MCF 10A (cell line): ENCODE data around the gene MARVELD1. TPM values are rescaled to one million over a fixed set of nuclear protein-coding genes. Genes with fewer than 3 reads are reported as not detected.

Experiments
- BruUV-seq: library from RNA; stranded (reverse); fragments of 400-500 nt; replicated peaks from 2 replicates; lab custom pipeline; 2021; lab: Mats Ljungman, UMichigan
- CTCF ChIA-PET: fragments of 300-600 bp; sonication (Branson Sonifier 250); formaldehyde crosslinking; extraction: SDS; loops from one replicate; lab custom pipeline; 2021; ENCODE audit warnings: antibody characterized with exemption, inconsistent platforms; lab: Yijun Ruan, JAX
- POLR2A ChIA-PET: fragments of 300-600, 350-650 bp; sonication (Branson Sonifier 250); formaldehyde crosslinking; extraction: SDS; loops from one replicate; lab custom pipeline; 2020; ENCODE audit warnings: antibody characterized with exemption, inconsistent platforms; lab: Yijun Ruan, JAX
- DNase-seq: peaks from one replicate; pipeline ENCODE4 v3.0.0-alpha.2; 2018; ENCODE audit not compliant: unreplicated experiment
- H3K27ac Mint-ChIP-seq: one replicate; pipeline ENCODE4 v1.8.0; 2022; ENCODE audit warnings: mild to moderate bottlenecking, low read depth, mixed read lengths; ENCODE audit not compliant: unreplicated experiment
- H3K27me3 Mint-ChIP-seq: one replicate; pipeline ENCODE4 v1.8.0; 2022; ENCODE audit warnings: mixed read lengths; ENCODE audit not compliant: insufficient read depth, unreplicated experiment
- H3K36me3 Mint-ChIP-seq: one replicate; pipeline ENCODE4 v1.8.0; 2022; ENCODE audit warnings: mild to moderate bottlenecking, moderate library complexity, mixed read lengths; ENCODE audit not compliant: insufficient read depth, unreplicated experiment
- H3K4me1 Mint-ChIP-seq: one replicate; pipeline ENCODE4 v1.8.0; 2022; ENCODE audit warnings: mixed read lengths; ENCODE audit not compliant: insufficient read depth, unreplicated experiment
- H3K4me3 Mint-ChIP-seq: one replicate; pipeline ENCODE4 v1.8.0; 2022; ENCODE audit warnings: mild to moderate bottlenecking, moderate library complexity, mixed read lengths; ENCODE audit not compliant: unreplicated experiment
- H3K9me3 Mint-ChIP-seq: one replicate; pipeline ENCODE4 v1.8.0; 2022; ENCODE audit warnings: mixed read lengths; ENCODE audit not compliant: unreplicated experiment
- CTCF ChIP-seq: fragments of 200-600 bp; IDR thresholded peaks from one replicate; pipeline ENCODE4 v1.8.0; 2022; ENCODE audit warnings: antibody characterized with exemption, mild to moderate bottlenecking; ENCODE audit not compliant: unreplicated experiment
- intact Hi-C: fragments of 100-400 bp; cut with micrococcal nuclease; formaldehyde crosslinking; loops from 2 replicates; pipeline ENCODE4 v1.14.1; 2022
- total RNA-seq: library from RNA; stranded (reverse); gene quantifications from 2 replicates; pipeline ENCODE4 v1.2.3, GENCODE V29; 2022

The MARVELD1 gene
- total RNA-seq, 1 experiment from 2014 or later: 54.9 TPM

GRCh38 chr10:97724341-97724941, 10.9 kb downstream of the MARVELD1 start:
- DNase-seq: peak; percentile 97
- BruUV-seq: no TSS peak
- no peak for TF ChIP-seq CTCF
- intact Hi-C loops: loop anchor here (2.0 kb wide), 1 partner anchor 38 kb away; the partner anchor contains the start of gene AVPI1
- peak overlapping the region; percentile 55 for H3K27ac Mint-ChIP-seq
- H3K9me3 Mint-ChIP-seq: no peaks in the 10 kb centered on the region
- H3K4me3 Mint-ChIP-seq: peak overlapping the region; percentile 19
- no peaks in the 10 kb centered on the region for H3K27me3 Mint-ChIP-seq
- CTCF ChIA-PET: interaction anchor here (0.7 to 15.8 kb wide), 10 partner anchors 8 to 258 kb away, joined by 3 to 847 read pairs (median 4); partner anchors contain the start of genes AVPI1, MARVELD1 and ZFYVE27
- POLR2A ChIA-PET: interaction anchor here (0.6 to 15.6 kb wide), 15 partner anchors 10 to 325 kb away, joined by 3 to 539 read pairs (median 4); partner anchors contain the start of genes ANKRD2, AVPI1, MARVELD1 and PI4K2A
- H3K4me1 Mint-ChIP-seq: peaks cover 39% of the 10 kb centered on the region
- peaks cover 5% of the 10 kb centered on the region for H3K36me3 Mint-ChIP-seq

GRCh38 chr10:97726636-97727178, 13.2 kb downstream of the MARVELD1 start:
- no peaks in the 10 kb centered on the region for H3K9me3 Mint-ChIP-seq
- H3K27me3 Mint-ChIP-seq: no peaks in the 10 kb centered on the region
- ChIA-PET CTCF (interaction anchor here (0.7 to 15.8 kb wide), 7 partner anchors 10 to 719 kb away, joined by 3 to 847 read pairs (median 16); partner anchors contain the start of genes AVPI1, MARVELD1 and ZFYVE27), POLR2A (interaction anchor here (0.5 to 15.6 kb wide), 14 partner anchors 9 to 177 kb away, joined by 3 to 539 read pairs (median 5); partner anchors contain the start of genes AVPI1, MARVELD1 and ZFYVE27)
- peak; percentile 92 for DNase-seq
- peak overlapping the region; percentile 83 for H3K27ac Mint-ChIP-seq
- H3K4me3 Mint-ChIP-seq: peak overlapping the region; percentile 64
- TF ChIP-seq CTCF: no peak
- H3K4me1 Mint-ChIP-seq: peaks cover 30% of the 10 kb centered on the region
- intact Hi-C loops: no loop called here
- BruUV-seq: no TSS peak
- H3K36me3 Mint-ChIP-seq: no peaks in the 10 kb centered on the region

GRCh38 chr10:97729014-97729413, 15.5 kb downstream of the MARVELD1 start:
- intact Hi-C loops: no loop called here
- Mint-ChIP-seq H3K4me3 (no peak overlapping the region), H3K9me3 (no peaks in the 10 kb centered on the region), H3K4me1 (peaks cover 28% of the 10 kb centered on the region), H3K36me3 (no peaks in the 10 kb centered on the region), H3K27me3 (no peaks in the 10 kb centered on the region), H3K27ac (no peak overlapping the region)
- CTCF ChIA-PET: interaction anchor here (0.6 to 15.8 kb wide), 4 partner anchors 18 to 45 kb away, joined by 3 to 847 read pairs (median 24); partner anchors contain the start of genes AVPI1 and MARVELD1
- POLR2A ChIA-PET: interaction anchor here (0.7 to 15.6 kb wide), 4 partner anchors 9 to 43 kb away, joined by 3 to 539 read pairs (median 94); partner anchors contain the start of genes AVPI1 and MARVELD1
- BruUV-seq: no TSS peak
- no peak for DNase-seq
- TF ChIP-seq CTCF: no peak
